OCI-LY7 (cell line): ENCODE data around the gene HSD17B2.

ENCODE experiments used
- CTCF ChIP-seq: fragments of 200-600 bp; sonication (generic); conservative IDR thresholded peaks from 2 replicates; pipeline ENCODE4 v1.5.1; 2014; ENCODE audit warnings: mild to moderate bottlenecking, antibody characterized with exemption, low read length, moderate library complexity, mixed read lengths
- EZH2phosphoT487 ChIP-seq: fragments of 200-600 bp; sonication (generic); IDR thresholded peaks from 2 replicates; pipeline ENCODE4 v1.6.1; 2018; ENCODE audit warnings: low read depth, borderline replicate concordance, mild to moderate bottlenecking, mixed run types, antibody characterized with exemption, low read length, moderate library complexity, mixed read lengths

DNA sequence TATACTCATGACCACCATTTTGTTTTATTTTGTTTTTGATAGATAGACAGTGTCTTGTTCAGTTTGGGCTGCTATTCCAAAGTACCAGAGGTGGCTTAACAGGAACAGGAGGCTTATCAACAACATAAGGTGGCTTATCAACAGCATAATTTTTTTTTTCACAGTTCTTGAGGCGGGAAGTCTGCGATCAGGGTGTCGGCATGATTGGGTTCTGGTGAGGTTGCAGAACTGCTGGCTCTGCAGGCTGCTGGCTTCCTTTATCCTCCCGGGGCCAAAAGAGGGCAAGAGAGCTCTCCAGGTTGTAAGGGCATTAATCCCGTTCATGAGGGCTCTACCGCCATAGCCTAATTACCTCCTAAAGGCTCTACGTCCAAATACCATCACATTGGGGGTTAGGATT, 11.8 kb upstream of the HSD17B2 start:
- TF ChIP-seq CTCF (no peak), EZH2phosphoT487 (no peak)
